ENCODE measurements around the gene AAGAB.

DNA sequence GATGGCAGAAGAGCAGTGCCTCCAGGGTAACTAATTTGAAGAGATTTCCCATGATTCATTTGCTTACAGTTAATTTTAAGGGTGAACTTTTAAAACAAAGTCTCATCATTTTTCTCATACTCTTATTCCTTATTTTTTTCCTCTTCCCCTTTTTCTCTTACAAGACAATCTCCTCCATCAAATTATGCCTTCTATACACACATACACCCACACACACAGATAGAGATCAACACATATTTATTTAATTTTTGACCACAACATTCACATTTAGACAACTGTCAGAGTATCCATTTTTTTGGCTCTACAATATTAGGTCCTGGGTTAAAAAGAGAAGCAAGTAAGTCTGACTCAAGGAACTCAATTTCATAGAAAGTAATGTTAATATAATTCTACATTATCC, 37.6 kb downstream of the AAGAB start:
- TF ChIP-seq, protein P1, sequence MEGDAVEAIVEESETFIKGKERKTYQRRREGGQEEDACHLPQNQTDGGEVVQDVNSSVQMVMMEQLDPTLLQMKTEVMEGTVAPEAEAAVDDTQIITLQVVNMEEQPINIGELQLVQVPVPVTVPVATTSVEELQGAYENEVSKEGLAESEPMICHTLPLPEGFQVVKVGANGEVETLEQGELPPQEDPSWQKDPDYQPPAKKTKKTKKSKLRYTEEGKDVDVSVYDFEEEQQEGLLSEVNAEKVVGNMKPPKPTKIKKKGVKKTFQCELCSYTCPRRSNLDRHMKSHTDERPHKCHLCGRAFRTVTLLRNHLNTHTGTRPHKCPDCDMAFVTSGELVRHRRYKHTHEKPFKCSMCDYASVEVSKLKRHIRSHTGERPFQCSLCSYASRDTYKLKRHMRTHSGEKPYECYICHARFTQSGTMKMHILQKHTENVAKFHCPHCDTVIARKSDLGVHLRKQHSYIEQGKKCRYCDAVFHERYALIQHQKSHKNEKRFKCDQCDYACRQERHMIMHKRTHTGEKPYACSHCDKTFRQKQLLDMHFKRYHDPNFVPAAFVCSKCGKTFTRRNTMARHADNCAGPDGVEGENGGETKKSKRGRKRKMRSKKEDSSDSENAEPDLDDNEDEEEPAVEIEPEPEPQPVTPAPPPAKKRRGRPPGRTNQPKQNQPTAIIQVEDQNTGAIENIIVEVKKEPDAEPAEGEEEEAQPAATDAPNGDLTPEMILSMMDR (IDR thresholded peaks at IDR 0.05; ENCODE audit: low read depth, low read length): no peak
- no peak for TF ChIP-seq EZH2phosphoT487 (IDR thresholded peaks at IDR 0.05; ENCODE audit: low read depth)
